NCI-H82 treated with DMSO at 0.1 percent for 48 hours (cell line): ENCODE measurements around the gene ANP32D.
"Not testable (repeated sequence)": the region's sequence is repeated elsewhere in the genome, so short reads cannot be mapped to it uniquely, and the experiment has no call there.

ENCODE experiments used
- DNase-seq: peaks from one replicate; lab custom pipeline; 2025; ENCODE audit not compliant: unreplicated experiment; lab: John Stamatoyannopoulos, UW

The ANP32D gene

GRCh38 chr12:48472259-48472658 lies at the start of gene ANP32D:
Gene ANP32D, plus strand, starts transcription at chr12:48472559. Its CDS starts 106 bp downstream, at chr12:48472665.
- no peak for DNase-seq

- DNase-seq, result no peak
Observed at GRCh38 chr12:48423171-48423570, 49.2 kb upstream of the ANP32D start.

- DNase-seq, result no peak
Observed at GRCh38 chr12:48424644-48425043, 47.7 kb upstream of the ANP32D start.

GRCh38 chr12:48434016-48434415 lies 38.3 kb upstream of the ANP32D start:
- DNase-seq, result not testable (repeated sequence)

GRCh38 chr12:48441069-48441468 lies 31.3 kb upstream of the ANP32D start:
- DNase-seq, result no peak

- no peak for DNase-seq
Observed at GRCh38 chr12:48442179-48442847, 30.0 kb upstream of the ANP32D start.

GRCh38 chr12:48445538-48445937 lies 26.8 kb upstream of the ANP32D start:
- DNase-seq, result no peak

- peak; percentile 82 for DNase-seq
Observed at GRCh38 chr12:48446161-48446776, 26.1 kb upstream of the ANP32D start.

- no peak for DNase-seq
Observed at GRCh38 chr12:48447755-48448154, 24.6 kb upstream of the ANP32D start.

GRCh38 chr12:48451372-48451771 lies 21.0 kb upstream of the ANP32D start:
- peak; percentile 7 for DNase-seq

GRCh38 chr12:48452961-48453360 lies 19.4 kb upstream of the ANP32D start:
- not testable (repeated sequence) for DNase-seq

GRCh38 chr12:48454667-48455066 lies 17.7 kb upstream of the ANP32D start:
- DNase-seq, result peak; percentile 19

GRCh38 chr12:48455116-48455515 lies 17.2 kb upstream of the ANP32D start:
- DNase-seq, result no peak

- no peak for DNase-seq
Observed at GRCh38 chr12:48459259-48459658, 13.1 kb upstream of the ANP32D start.

GRCh38 chr12:48469027-48469426 lies 3.3 kb upstream of the ANP32D start:
- not testable (repeated sequence) for DNase-seq

GRCh38 chr12:48473061-48473460 lies 702 bp downstream of the ANP32D start:
- no peak for DNase-seq

GRCh38 chr12:48474497-48474896 lies 2.1 kb downstream of the ANP32D start:
- DNase-seq, result not testable (repeated sequence)

- DNase-seq, result no peak
Observed at GRCh38 chr12:48482198-48482597, 9.8 kb downstream of the ANP32D start, which contains the start of gene C12orf54. Gene C12orf54, plus strand, starts transcription at chr12:48482498. Its CDS starts 799 bp downstream, at chr12:48483297.

GRCh38 chr12:48482930-48483329 lies 10.6 kb downstream of the ANP32D start:
- no peak for DNase-seq

- no peak for DNase-seq
Observed at GRCh38 chr12:48486261-48486660, 13.9 kb downstream of the ANP32D start.

- DNase-seq, result no peak
Observed at GRCh38 chr12:48486679-48487078, 14.3 kb downstream of the ANP32D start.

- DNase-seq, result no peak
Observed at GRCh38 chr12:48489012-48489411, 16.7 kb downstream of the ANP32D start.

GRCh38 chr12:48489456-48489855 lies 17.1 kb downstream of the ANP32D start:
- DNase-seq, result not testable (repeated sequence)
